ENCODE data around the gene POLE4.

POLE4 gene

DNA sequence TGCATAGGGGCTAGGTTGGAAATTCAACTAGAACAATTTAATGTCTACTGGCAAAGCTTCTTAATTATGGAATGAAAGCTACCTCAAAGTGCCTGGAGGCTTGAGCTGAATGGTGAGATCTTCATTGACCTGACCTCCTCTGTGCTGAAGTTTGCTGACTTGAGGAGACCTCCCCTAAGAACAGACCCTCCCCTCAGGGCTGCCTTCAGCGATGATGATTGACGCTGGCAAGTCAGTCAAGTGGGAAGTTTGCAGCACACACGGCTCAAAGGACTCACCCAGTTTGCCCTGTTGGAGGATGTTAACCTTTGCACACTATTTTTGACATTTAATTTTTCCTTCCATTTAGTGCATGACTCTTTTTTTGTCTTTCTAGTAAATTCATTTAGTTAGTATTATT, 17.2 kb upstream of the POLE4 start:
- no peak for DNase-seq

DNA sequence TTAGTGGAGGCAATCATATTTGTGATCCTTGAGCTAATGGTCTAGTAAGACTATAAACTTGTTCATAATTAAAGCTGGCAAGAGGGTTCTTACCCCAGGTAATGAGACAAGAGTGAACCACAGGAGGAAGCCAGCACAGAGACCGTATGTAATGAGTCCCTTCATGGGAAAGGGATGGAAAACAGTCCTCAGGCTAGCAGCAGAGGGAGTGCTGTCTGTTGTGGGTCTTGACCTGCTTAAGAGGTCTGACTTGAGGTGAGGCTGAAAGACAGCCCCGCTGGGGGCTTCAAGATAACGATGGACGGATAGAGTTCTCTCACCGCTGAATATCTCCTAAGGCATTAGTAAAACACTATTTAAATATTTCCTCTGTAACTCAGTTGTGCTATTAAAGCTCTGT, 16.2 kb upstream of the POLE4 start:
- no peak for DNase-seq

DNA sequence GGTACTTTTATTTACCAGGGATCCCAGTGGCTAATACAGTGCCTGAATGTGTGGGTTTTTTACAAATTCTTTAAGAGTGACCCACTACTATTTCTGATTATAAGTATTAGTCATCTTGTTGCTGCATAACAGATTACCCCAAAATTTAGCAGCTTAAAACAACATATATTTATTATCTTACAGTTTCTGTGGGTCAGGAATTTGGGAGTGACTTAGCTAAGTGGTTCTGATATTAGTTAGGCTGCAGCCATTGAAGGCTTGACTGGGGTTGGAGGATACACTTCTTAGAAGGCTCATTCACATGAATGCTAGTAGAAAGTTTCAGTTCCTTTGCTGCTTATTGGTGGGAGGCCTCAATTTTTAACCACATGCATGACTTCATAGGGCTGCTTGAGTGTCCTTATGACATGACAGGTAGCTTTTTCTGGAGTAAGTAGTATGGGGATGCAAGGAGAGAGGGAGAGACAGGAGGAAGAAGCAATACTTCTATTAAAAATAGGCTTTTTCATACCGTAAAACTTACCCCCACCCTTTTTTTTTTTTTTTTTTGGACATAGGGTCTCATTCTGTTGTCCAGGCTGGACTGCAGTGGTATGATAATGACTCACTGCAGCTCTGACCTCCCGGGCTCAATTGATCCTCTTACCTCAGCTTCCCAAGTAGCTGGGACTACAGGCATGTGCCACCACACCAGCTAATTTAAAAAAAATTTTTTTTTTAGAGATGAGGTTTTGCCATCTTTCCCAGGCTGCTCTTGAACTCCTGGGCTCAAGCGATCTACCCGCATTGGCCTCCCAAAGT, 13.3 kb upstream of the POLE4 start:
- peak; percentile 71 for DNase-seq

DNA sequence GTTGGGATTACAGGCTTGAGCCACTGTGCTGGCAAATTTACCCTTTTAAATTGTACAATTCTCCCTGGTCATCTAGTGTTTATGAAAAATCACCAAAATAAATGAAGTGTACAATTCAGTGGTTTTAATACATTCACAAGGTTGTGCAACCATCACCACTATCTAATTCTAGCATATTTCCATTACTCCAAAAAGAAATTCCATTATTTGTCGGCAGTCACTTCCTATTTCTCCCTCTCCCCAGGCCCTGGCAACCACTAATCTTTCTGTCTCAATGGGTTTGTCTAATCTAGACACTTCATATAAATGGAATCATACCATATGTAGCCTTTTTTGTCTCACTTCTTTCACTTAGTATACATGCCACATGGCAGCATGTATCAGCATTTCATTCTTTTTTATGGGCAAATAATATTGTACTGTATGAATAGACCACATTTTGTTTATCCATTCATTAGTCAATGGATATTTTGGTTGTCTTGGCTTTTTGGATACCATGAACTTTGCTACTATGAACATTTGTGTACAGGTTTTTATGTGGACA, 12.6 kb upstream of the POLE4 start:
- no peak for DNase-seq

- no peak for DNase-seq
Measured at GRCh38 chr2:74947703-74948102, 10.7 kb upstream of the POLE4 start.

DNA sequence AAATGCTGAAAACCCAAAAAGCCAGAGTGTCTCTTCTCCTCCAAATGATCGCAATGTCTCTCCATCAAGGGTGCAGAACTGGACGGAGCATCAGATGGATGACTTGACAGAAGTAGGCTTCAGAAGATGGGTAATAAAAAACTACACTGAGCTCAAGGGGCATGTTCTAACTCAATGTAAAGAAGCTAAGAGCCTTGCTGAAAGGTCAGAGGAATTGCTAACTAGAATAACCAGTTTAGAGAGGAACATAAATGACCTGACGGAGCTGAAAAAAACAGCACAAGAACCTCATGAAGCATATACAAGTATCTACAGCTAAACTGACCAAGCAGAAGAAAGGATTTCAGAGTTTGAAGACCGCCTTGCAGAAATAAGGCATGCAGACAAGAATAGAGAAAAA, 9.7 kb upstream of the POLE4 start:
- DNase-seq, result no peak

DNA sequence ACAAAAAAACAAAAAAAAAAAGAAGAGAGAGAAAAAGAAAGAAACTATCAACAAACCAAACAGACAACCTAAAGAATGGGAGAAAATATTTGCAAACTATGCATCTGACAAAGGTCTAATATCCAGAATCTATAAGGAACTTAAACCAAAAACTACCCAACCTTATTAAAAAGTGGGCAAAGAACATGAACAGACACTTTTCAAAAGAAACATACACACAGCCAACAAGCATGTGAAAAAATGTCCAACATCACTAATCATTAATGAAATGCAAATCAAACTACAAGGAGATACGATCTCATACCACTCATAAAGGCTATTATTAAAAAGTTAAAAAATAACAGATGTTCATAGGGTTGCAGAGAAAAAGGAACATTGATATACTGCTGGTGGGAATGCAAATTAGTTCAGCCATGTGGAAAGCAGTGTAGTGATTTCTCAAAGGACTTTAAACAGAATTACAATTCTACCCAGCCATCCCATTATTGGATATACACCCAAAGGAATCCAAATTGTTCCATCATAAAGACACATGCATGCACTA, 7.2 kb upstream of the POLE4 start:
- DNase-seq, result no peak

- no peak for DNase-seq
Measured at GRCh38 chr2:74952575-74952974, 5.9 kb upstream of the POLE4 start.

DNA sequence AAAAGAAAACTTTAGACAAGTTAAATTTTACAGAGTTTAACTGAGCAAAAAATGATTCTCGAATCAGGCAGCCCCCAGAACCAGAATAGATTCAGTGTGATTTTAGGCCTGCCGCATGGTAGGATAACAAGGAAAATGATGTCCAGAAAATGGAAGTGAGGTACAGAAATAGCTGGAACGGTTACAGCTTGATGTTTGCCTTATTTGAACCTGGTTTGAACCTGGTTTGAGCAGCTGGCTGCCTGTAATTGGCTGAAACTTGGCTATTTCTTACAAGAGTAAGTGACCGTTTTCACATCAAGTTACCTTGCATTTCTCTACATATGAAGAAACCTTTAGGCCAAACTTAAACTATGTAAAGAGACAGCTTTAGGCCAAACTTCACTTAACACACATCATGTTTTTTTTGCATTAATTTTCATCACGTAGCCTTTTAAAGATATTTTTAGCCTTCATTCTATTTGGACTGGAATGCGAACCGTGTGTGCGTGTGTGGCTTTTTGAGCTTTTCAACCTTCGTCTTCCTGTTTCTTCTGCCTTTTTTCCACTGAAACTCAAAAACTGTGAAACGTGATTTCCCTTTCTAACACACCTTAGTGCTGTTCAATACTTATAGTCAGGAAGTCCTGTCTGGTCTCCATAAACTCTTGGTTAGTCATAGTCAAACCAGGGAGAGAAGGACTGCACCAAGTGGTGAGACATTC, 4.5 kb upstream of the POLE4 start:
- no peak for DNase-seq

DNA sequence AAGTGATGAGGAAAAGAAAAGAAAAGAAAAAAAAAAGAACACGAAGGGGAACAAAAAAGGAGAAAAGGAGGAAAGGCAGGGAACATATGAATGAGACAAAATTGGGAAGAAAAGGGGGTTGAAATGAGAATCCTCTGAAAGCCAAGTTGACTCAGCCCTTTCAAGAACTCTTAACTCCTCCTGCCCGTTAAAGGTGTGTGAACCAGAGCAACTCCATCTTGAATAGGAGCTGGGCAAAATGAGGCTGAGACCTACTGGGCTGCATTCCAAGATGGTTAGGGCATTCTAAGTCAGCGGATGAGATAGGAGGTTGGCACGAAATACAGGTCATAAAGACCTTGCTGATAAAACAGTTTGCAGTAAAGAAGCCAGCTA, 4.0 kb upstream of the POLE4 start:
- no peak for DNase-seq

GRCh38 chr2:74957886-74958273, 563 bp upstream of the POLE4 start:
- peak; percentile 63 for DNase-seq

- DNase-seq, result no peak
Measured at GRCh38 chr2:74959106-74959751, 786 bp downstream of the POLE4 start.

DNA sequence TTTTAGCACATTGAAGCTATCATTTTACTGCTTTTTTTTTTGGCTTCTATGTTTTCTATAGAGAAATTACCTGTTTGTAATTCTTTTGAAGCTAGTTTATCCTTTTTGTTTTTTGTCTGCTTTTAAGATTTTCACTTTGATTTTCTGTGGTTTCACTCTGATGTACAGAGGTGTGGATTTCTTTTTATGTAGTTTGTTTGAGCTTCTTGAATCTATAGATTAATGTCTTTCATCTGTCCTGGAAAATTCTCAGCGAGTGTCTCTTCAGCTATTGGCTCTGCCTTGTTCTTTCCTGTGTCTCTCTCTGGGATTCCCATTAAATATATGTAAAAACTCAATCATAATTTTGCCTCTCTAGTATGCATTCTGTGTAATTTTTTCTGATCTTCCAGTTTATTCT, 8.4 kb downstream of the POLE4 start:
- no peak for DNase-seq

DNA sequence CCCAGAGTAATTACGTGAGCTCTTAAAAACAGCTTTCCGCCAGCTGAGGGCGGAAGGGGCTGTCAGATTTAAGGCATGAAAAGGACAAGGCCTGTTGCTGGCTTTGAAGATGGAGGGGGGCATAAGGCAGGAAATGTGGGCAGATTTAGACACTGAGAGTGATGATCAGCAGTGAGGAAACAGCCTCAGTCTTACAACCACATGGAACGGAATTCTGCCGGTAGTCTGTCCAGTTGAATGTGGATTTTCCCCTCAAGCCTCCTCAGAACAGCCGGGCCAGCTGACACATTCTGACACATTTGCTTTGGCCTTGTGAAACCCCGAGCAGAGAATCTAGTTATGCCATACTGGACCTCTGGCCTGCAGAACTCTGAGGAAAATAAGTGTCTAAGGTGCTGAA, 16.6 kb downstream of the POLE4 start:
- no peak for DNase-seq

GRCh38 chr2:74979844-74980243, 21.4 kb downstream of the POLE4 start:
- peak; percentile 45 for DNase-seq

DNA sequence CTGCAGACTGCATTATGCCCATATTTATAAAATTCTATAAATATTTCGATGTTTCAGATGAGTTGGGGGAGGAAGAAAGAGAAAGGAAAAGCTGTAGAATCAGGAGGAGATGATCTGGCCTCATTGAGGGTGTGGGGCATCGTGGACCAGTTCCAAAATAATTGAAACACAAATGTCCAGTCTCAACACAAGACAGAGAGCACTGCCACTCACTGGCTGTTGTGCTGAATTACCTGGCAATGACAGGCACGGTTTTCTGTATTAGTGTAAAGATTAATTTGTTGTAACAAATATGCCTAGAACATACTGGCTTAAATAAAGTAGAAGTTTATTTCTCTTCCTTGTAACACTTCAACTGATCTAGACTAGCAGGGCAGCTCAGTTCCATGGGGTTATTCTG, 24.1 kb downstream of the POLE4 start:
- DNase-seq, result no peak

- no peak for DNase-seq
Measured at GRCh38 chr2:74983631-74984392, 25.4 kb downstream of the POLE4 start.

GRCh38 chr2:74984947-74985637, 26.6 kb downstream of the POLE4 start:
- no peak for DNase-seq

- DNase-seq, result no peak
Measured at GRCh38 chr2:74985978-74986609, 27.7 kb downstream of the POLE4 start.

- no peak for DNase-seq
Measured at GRCh38 chr2:74991977-74992376, 33.5 kb downstream of the POLE4 start.

DNA sequence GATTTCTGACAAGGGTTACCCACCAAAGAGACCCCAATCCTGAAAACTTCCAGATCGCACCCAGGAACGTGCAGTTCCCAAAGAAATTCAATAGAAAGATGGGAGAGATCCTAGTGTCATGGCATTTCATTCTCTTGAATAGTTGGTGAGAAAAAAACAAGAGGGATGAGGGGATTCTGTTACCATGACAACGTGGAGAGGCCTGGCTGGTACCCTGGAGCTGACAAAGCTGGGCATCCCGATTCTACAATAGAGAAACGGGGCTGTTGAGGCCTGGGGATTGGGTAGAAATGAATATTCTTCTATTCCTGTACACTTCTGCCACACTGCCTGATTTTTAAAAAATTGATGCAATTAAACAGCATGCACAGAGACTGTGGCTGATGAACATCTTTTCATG, 41.0 kb downstream of the POLE4 start:
- DNase-seq, result no peak

- no peak for DNase-seq
Measured at GRCh38 chr2:75002007-75002406, 43.6 kb downstream of the POLE4 start.

Measured in inflammatory macrophage treated with lipopolysaccharide for 4 hours (primary cell).